SU-DHL-6 (cell line): ENCODE results near the gene SYT8.

Source experiments
- H2AFZ ChIP-seq: fragments of 200-600 bp; sonication (generic); 2 replicates; pipeline ENCODE4 v1.6.1; 2014; ENCODE audit warnings: low read depth, mild to moderate bottlenecking, moderate library complexity, mixed read lengths, antibody characterized with exemption, low read length; ENCODE audit not compliant: severe bottlenecking
- H3F3A ChIP-seq: fragments of 200-600 bp; shearing (Covaris generic); 2 replicates; pipeline ENCODE4 v1.6.0; 2016; ENCODE audit warnings: antibody characterized with exemption, mild to moderate bottlenecking; ENCODE audit not compliant: insufficient read depth
- H3K27ac ChIP-seq: fragments of 200-600 bp; sonication (generic); 2 replicates; pipeline ENCODE4 v1.5.1; 2016; ENCODE audit warnings: low read depth, mild to moderate bottlenecking, low read length, moderate library complexity, mixed read lengths
- H3K27me3 ChIP-seq: fragments of 200-600 bp; sonication (generic), shearing (Covaris generic); 2 replicates; pipeline ENCODE4 v1.6.0; 2014; ENCODE audit warnings: mild to moderate bottlenecking, low read length
- H3K36me3 ChIP-seq: fragments of 200-600 bp; sonication (generic); 2 replicates; pipeline ENCODE4 v1.6.1; 2014; ENCODE audit warnings: mild to moderate bottlenecking, low read length, mixed read lengths
- H3K4me2 ChIP-seq: fragments of 300-600, 200-600 bp; shearing (Covaris generic), sonication (generic); 2 replicates; pipeline ENCODE4 v1.6.0; 2014; ENCODE audit warnings: low read length, low read depth, mild to moderate bottlenecking; ENCODE audit not compliant: poor library complexity, severe bottlenecking
- H3K4me3 ChIP-seq: fragments of 200-600 bp; sonication (generic); 2 replicates; pipeline ENCODE4 v1.5.1; 2014; ENCODE audit warnings: antibody characterized with exemption, low read length, mild to moderate bottlenecking, mixed read lengths; ENCODE audit not compliant: insufficient read depth, poor library complexity, severe bottlenecking
- H3K79me2 ChIP-seq: fragments of 200-600 bp; sonication (generic); 2 replicates; pipeline ENCODE4 v1.6.1; 2014; ENCODE audit warnings: mild to moderate bottlenecking, low read length, moderate library complexity; ENCODE audit not compliant: insufficient read depth
- H3K9ac ChIP-seq: fragments of 200-600 bp; sonication (generic); 2 replicates; pipeline ENCODE4 v1.7.0; 2014; ENCODE audit warnings: mild to moderate bottlenecking, low read length
- H3K9me2 ChIP-seq: fragments of 200-600 bp; sonication (generic); replicated peaks from 2 replicates; pipeline ENCODE4 v1.6.1; 2014; ENCODE audit warnings: low read length; ENCODE audit not compliant: insufficient read depth
- H3K9me3 ChIP-seq: fragments of 200-600 bp; sonication (generic); 2 replicates; pipeline ENCODE4 v1.6.1; 2014; ENCODE audit warnings: low read length, mixed read lengths; ENCODE audit not compliant: insufficient read depth
- H4K20me1 ChIP-seq: fragments of 200-600 bp; sonication (generic); 2 replicates; pipeline ENCODE4 v1.6.1; 2014; ENCODE audit warnings: low read depth, mild to moderate bottlenecking, antibody characterized with exemption, low read length, moderate library complexity, mixed read lengths
- CTCF ChIP-seq: fragments of 200-600 bp; sonication (generic); IDR thresholded peaks from one replicate; pipeline ENCODE4 v1.5.1; 2017; ENCODE audit warnings: antibody characterized with exemption, mild to moderate bottlenecking, low read length, moderate library complexity; ENCODE audit not compliant: insufficient read depth, poor library complexity, severe bottlenecking
- EZH2phosphoT487 ChIP-seq: fragments of 200-600 bp; sonication (generic), shearing (Covaris generic); conservative IDR thresholded peaks from 2 replicates; pipeline ENCODE4 v1.6.1; 2018; ENCODE audit warnings: mild to moderate bottlenecking, antibody characterized with exemption, low read length, moderate library complexity, mixed read lengths

SYT8 gene

GRCh38 chr11:1858576-1858975, 23.8 kb downstream of the SYT8 start:
- H3K27ac ChIP-seq = no peak overlapping the region
- H3K9me2 ChIP-seq = no peaks in the 10 kb centered on the region
- peaks cover 30% of the 10 kb centered on the region for H3K79me2 ChIP-seq
- H2AFZ ChIP-seq = no peak overlapping the region
- H3K36me3 ChIP-seq = no peaks in the 10 kb centered on the region
- no peaks in the 10 kb centered on the region for H3K27me3 ChIP-seq
- no peak overlapping the region for H3K4me2 ChIP-seq
- TF ChIP-seq CTCF (no peak), EZH2phosphoT487 (no peak)
- H3K9ac ChIP-seq = no peak overlapping the region
- H4K20me1 ChIP-seq = peaks cover 22% of the 10 kb centered on the region; the same call in 1 of the 2 replicates
- H3K9me3 ChIP-seq = no peaks in the 10 kb centered on the region
- no peak overlapping the region for H3K4me3 ChIP-seq
- no peaks in the 10 kb centered on the region for H3F3A ChIP-seq

GRCh38 chr11:1859004-1859403, 24.2 kb downstream of the SYT8 start:
- Histone ChIP-seq H4K20me1 (peaks cover 22% of the 10 kb centered on the region; the same call in 1 of the 2 replicates), H3K79me2 (peaks cover 26% of the 10 kb centered on the region; the same call in 1 of the 2 replicates), H3K36me3 (no peaks in the 10 kb centered on the region), H3F3A (no peaks in the 10 kb centered on the region), H2AFZ (no peak overlapping the region), H3K27ac (no peak overlapping the region), H3K4me3 (no peak overlapping the region), H3K9me3 (no peaks in the 10 kb centered on the region), H3K4me2 (no peak overlapping the region), H3K27me3 (no peaks in the 10 kb centered on the region), H3K9ac (no peak overlapping the region), H3K9me2 (no peaks in the 10 kb centered on the region)
- TF ChIP-seq CTCF (no peak), EZH2phosphoT487 (no peak)

- no peaks in the 10 kb centered on the region for H3K27me3 ChIP-seq
- H3K27ac ChIP-seq = no peak overlapping the region
- no peaks in the 10 kb centered on the region for H3K9me3 ChIP-seq
Observed at GRCh38 chr11:1860108-1860507, 25.3 kb downstream of the SYT8 start.

More at GRCh38 chr11:1860108-1860507, 25.3 kb downstream of the SYT8 start:
- no peak for TF ChIP-seq CTCF
- no peak for TF ChIP-seq EZH2phosphoT487
- no peaks in the 10 kb centered on the region for H3K9me2 ChIP-seq
- H3F3A ChIP-seq = no peaks in the 10 kb centered on the region
- no peaks in the 10 kb centered on the region for H3K36me3 ChIP-seq
- H3K4me2 ChIP-seq = no peak overlapping the region
- H3K79me2 ChIP-seq = peaks cover 15% of the 10 kb centered on the region; the same call in 1 of the 2 replicates
- no peak overlapping the region for H3K4me3 ChIP-seq
- no peak overlapping the region for H2AFZ ChIP-seq
- no peak overlapping the region for H3K9ac ChIP-seq
- peaks cover 17% of the 10 kb centered on the region; the same call in 1 of the 2 replicates for H4K20me1 ChIP-seq
